GM12875 (cell line): ENCODE data around the gene NUP210.

Source experiments
- H3K4me3 ChIP-seq: one replicate; pipeline ENCODE4 v1.5.1; 2011; ENCODE audit warnings: low read depth, low read length, control low read depth
- CTCF ChIP-seq: IDR thresholded peaks from 2 replicates; pipeline ENCODE4 v1.5.1; 2011; ENCODE audit warnings: low read depth, mild to moderate bottlenecking, control low read depth, inconsistent platforms, low read length, moderate library complexity, borderline replicate concordance; ENCODE audit not compliant: insufficient read depth

The NUP210 gene

GRCh38 chr3:13301286-13301987, 118.7 kb downstream of the NUP210 start:
- no peak overlapping the region for H3K4me3 ChIP-seq
- TF ChIP-seq CTCF, result no peak

DNA sequence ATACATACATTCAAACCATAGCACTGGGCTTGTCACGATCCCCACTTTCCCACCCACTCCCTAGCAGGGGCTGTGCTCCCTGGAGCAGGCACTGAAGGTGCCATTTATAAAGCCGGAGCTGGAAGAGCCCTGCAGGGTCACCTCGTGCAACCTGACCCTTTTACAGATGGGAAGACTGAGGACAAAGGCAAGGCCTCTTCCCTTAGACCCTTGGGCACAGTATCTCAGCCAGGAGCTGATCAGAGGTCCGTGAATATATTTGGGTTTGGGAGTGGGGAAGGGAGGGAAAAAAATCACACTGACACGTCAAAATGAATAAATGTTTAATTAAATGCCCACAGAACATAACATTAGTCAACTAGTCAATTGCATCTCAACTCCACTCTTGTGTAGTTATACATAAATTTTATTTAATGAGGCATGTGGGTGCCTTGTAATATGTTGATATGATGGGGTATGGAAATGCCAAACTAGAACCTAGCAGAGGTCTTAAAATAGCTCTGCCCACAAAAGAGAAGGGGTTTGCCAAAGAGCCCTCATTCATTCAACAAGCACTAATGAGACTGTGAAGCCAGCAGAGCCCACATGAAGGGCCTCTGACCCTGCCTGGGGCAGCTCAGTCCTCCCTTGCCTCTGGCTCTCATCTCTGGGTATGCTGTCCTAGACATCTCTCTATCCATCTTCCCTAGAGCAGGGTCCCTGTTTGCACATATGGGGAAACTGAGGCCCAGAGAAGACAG, 119.4 kb downstream of the NUP210 start:
- no peak overlapping the region for H3K4me3 ChIP-seq
- no peak for TF ChIP-seq CTCF

DNA sequence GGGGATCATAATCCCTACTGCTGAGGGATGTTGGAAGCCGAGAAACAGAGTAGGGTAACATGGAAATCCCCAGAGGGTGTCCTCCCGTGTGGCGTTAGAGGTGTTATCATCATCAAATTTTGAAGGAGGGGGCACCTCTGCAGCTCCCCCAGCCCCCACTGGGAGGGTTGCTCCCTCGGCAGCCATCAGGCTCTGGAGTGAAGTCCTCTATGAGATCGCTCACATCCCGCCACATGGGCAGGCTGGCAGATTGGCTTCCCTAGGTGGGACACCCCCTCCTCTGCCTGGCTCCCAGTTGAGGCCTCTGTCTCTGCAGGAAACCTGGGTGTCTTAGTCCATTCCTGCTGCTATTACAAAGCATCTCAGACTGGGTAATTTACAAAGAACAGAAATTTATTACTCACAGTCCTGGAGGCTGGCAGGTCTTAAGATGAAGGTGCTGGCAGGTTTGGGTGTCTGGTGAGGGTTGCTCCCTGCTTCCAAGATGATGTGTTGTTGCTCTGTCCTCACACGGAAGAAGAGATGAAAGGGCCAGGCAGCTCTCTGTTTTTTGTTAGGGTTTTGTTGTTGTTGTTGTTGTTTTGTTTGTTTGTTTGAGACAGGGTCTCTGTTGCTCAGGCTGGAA, 120.5 kb downstream of the NUP210 start:
- no peak for TF ChIP-seq CTCF
- H3K4me3 ChIP-seq, result no peak overlapping the region

DNA sequence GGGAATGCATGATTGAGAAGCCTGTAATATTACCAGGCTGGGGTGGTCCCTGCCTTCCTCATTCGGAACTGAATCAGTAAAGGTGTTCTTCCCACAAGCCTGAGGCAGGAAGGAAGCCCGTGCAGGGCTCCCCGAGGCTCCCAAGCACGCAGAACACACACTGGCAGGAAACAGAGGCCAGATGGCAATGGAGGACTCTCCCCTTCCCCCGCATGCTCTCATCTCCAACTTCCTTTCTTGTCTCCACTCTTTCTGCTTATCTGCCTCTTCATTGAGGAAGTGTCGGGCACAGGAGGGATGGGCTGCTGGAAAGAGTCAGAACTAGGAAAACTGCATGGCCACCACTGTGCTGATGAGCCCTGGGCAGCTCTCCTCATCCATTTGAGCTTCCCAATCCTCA, 123.5 kb downstream of the NUP210 start:
- H3K4me3 ChIP-seq, result no peak overlapping the region
- TF ChIP-seq CTCF, result no peak

- TF ChIP-seq CTCF, result no peak
- no peak overlapping the region for H3K4me3 ChIP-seq
These were observed 125.4 kb downstream of the NUP210 start for GRCh38 chr3:13294442-13295351.

- TF ChIP-seq CTCF, result no peak
- no peak overlapping the region for H3K4me3 ChIP-seq
These were observed 127.7 kb downstream of the NUP210 start for GRCh38 chr3:13292375-13292774.
